NCI-H187 (cell line): Measurements from ENCODE around the gene MAP2.

Source experiments
- DNase-seq, 2 experiments: peaks; one replicate each; lab custom pipeline; 2025; lab: John Stamatoyannopoulos, UW

MAP2 gene

GRCh38 chr2:209425471-209426071 is 1.7 kb downstream of the MAP2 start:
- DNase-seq: peak in 1 of 2 experiments; percentile 0

- DNase-seq: peak; percentile 16 to 55
Measured at GRCh38 chr2:209426432-209426831, 2.6 kb downstream of the MAP2 start.

- no peak for DNase-seq
Measured at GRCh38 chr2:209431701-209432100, 7.9 kb downstream of the MAP2 start.

- no peak for DNase-seq
Measured at GRCh38 chr2:209441541-209441940, 17.7 kb downstream of the MAP2 start.

GRCh38 chr2:209442939-209443338 is 19.1 kb downstream of the MAP2 start:
- DNase-seq: no peak

- no peak for DNase-seq
Measured at GRCh38 chr2:209445485-209445884, 21.6 kb downstream of the MAP2 start.

GRCh38 chr2:209451209-209451834 is 27.5 kb downstream of the MAP2 start:
- DNase-seq: no peak

GRCh38 chr2:209456489-209456888 is 32.6 kb downstream of the MAP2 start:
- DNase-seq: no peak

GRCh38 chr2:209458008-209458979 is 34.4 kb downstream of the MAP2 start:
- no peak for DNase-seq

GRCh38 chr2:209459359-209459758 is 35.5 kb downstream of the MAP2 start:
- DNase-seq: no peak

- DNase-seq: no peak
Measured at GRCh38 chr2:209460151-209460761, 36.4 kb downstream of the MAP2 start.

- DNase-seq: no peak
Measured at GRCh38 chr2:209463226-209463625, 39.4 kb downstream of the MAP2 start.

GRCh38 chr2:209463835-209464234 is 40.0 kb downstream of the MAP2 start:
- DNase-seq: no peak

- DNase-seq: no peak
Measured at GRCh38 chr2:209468846-209469245, 45.0 kb downstream of the MAP2 start.

- no peak for DNase-seq
Measured at GRCh38 chr2:209469481-209469880, 45.6 kb downstream of the MAP2 start.

GRCh38 chr2:209470466-209470865 is 46.6 kb downstream of the MAP2 start:
- DNase-seq: no peak

GRCh38 chr2:209471037-209471436 is 47.2 kb downstream of the MAP2 start:
- no peak for DNase-seq

- peak; percentile 10 to 68 for DNase-seq
Measured at GRCh38 chr2:209472112-209472832, 48.4 kb downstream of the MAP2 start.

GRCh38 chr2:209472871-209473270 is 49.0 kb downstream of the MAP2 start:
- no peak for DNase-seq

GRCh38 chr2:209473930-209474419 is 50.1 kb downstream of the MAP2 start:
- DNase-seq: no peak

- no peak for DNase-seq
Measured at GRCh38 chr2:209474960-209475359, 51.1 kb downstream of the MAP2 start.
